ENCODE results near the gene AZU1.
"Not testable (repeated sequence)": the region's sequence is repeated elsewhere in the genome, so short reads cannot be mapped to it uniquely, and the experiment has no call there.

AZU1 gene

GRCh38 chr19:831407-832369 lies 4.1 kb downstream of the AZU1 start:
- no peak for DNase-seq (ENCODE audit: low read depth)

GRCh38 chr19:834216-834615 lies 6.6 kb downstream of the AZU1 start:
- no peak for DNase-seq (ENCODE audit: low read depth)

- DNase-seq (ENCODE audit: low read depth): no peak
Measured at GRCh38 chr19:835210-835810, 7.7 kb downstream of the AZU1 start.

- DNase-seq (ENCODE audit: low read depth): no peak
Measured at GRCh38 chr19:840519-841206, 13.0 kb downstream of the AZU1 start, which contains the start of gene PRTN3. PRTN3 (plus strand) TSS chr19:840999; CDS start chr19:841009, 10 bp downstream.

- not testable (repeated sequence) for DNase-seq (ENCODE audit: low read depth)
Measured at GRCh38 chr19:842802-843179, 15.2 kb downstream of the AZU1 start.

GRCh38 chr19:843180-843835 lies 15.7 kb downstream of the AZU1 start:
- no peak for DNase-seq (ENCODE audit: low read depth)

GRCh38 chr19:843836-844545 lies 16.4 kb downstream of the AZU1 start:
- DNase-seq (ENCODE audit: low read depth): no peak

GRCh38 chr19:844546-844971 lies 16.9 kb downstream of the AZU1 start:
- no peak for DNase-seq (ENCODE audit: low read depth)

GRCh38 chr19:845707-846521 lies 18.3 kb downstream of the AZU1 start:
- no peak for DNase-seq (ENCODE audit: low read depth)

GRCh38 chr19:848386-848921 lies 20.8 kb downstream of the AZU1 start:
- DNase-seq (ENCODE audit: low read depth): no peak

- DNase-seq (ENCODE audit: low read depth): not testable (repeated sequence)
Measured at GRCh38 chr19:849195-849594, 21.6 kb downstream of the AZU1 start.

GRCh38 chr19:850221-850978 lies 22.8 kb downstream of the AZU1 start:
- DNase-seq (ENCODE audit: low read depth): no peak

- DNase-seq (ENCODE audit: low read depth): no peak
Measured at GRCh38 chr19:850979-851335, 23.3 kb downstream of the AZU1 start.

- DNase-seq (ENCODE audit: low read depth): no peak
Measured at GRCh38 chr19:852136-853013, 24.7 kb downstream of the AZU1 start, which contains the start of gene ELANE. ELANE (plus strand) TSS chr19:852303; CDS start chr19:852329, 26 bp downstream.

- DNase-seq (ENCODE audit: low read depth): no peak
Measured at GRCh38 chr19:853014-853585, 25.5 kb downstream of the AZU1 start.

- not testable (repeated sequence) for DNase-seq (ENCODE audit: low read depth)
Measured at GRCh38 chr19:853614-854220, 26.1 kb downstream of the AZU1 start.

GRCh38 chr19:854549-854948 lies 26.9 kb downstream of the AZU1 start:
- no peak for DNase-seq (ENCODE audit: low read depth)

- DNase-seq (ENCODE audit: low read depth): no peak
Measured at GRCh38 chr19:855142-855541, 27.5 kb downstream of the AZU1 start.
